WTC11 (cell line): ENCODE data around the gene OTUB2. TPM values are rescaled to one million over a fixed set of nuclear protein-coding genes. Genes with fewer than 3 reads are reported as not detected.

Source experiments
- ATAC-seq: fragments of 200-7000 bp; cut with Tn5 transposase; 2 replicates; pipeline ENCODE4 v1.10.0; 2021; ENCODE audit warnings: mild to moderate bottlenecking, moderate library complexity
- CTCF ChIA-PET: fragments of 300-600 bp; sonication (Branson Sonifier 250); formaldehyde crosslinking; loops from one replicate; lab custom pipeline; 2021; ENCODE audit warnings: antibody characterized with exemption; lab: Charles Lee
- POLR2A ChIA-PET: fragments of 350-600 bp; sonication (Branson Sonifier 250); formaldehyde crosslinking; loops from one replicate; lab custom pipeline; 2021; ENCODE audit warnings: antibody characterized with exemption; lab: Charles Lee
- DNase-seq: peaks from one replicate; pipeline ENCODE4 v3.0.0; 2021; ENCODE audit warnings: low spot score
- H3K27ac Mint-ChIP-seq: 2 replicates; pipeline ENCODE4 v1.8.0; 2021; ENCODE audit warnings: mixed read lengths
- H3K27me3 Mint-ChIP-seq: 2 replicates; pipeline ENCODE4 v1.8.0; 2021; ENCODE audit warnings: low read depth, mild to moderate bottlenecking, moderate library complexity, mixed read lengths
- H3K36me3 Mint-ChIP-seq: 2 replicates; pipeline ENCODE4 v1.8.0; 2021; ENCODE audit warnings: mixed read lengths
- H3K4me1 Mint-ChIP-seq: 2 replicates; pipeline ENCODE4 v1.8.0; 2022; ENCODE audit warnings: mixed read lengths
- H3K4me3 Mint-ChIP-seq: 2 replicates; pipeline ENCODE4 v1.8.0; 2021; ENCODE audit warnings: mild to moderate bottlenecking, moderate library complexity, mixed read lengths
- H3K9me3 Mint-ChIP-seq: 2 replicates; pipeline ENCODE4 v1.8.0; 2021; ENCODE audit warnings: mixed read lengths
- ATF1 ChIP-seq: sonication (generic); formaldehyde crosslinking; IDR thresholded peaks from 2 replicates; pipeline ENCODE4 v1.8.1; 2023; ENCODE audit warnings: mild to moderate bottlenecking, moderate library complexity, missing genetic modification reagents
- FOXP1 ChIP-seq: sonication (generic); formaldehyde crosslinking; IDR thresholded peaks from 2 replicates; pipeline ENCODE4 v1.8.0; 2022; ENCODE audit warnings: missing genetic modification reagents, mild to moderate bottlenecking, moderate library complexity, borderline replicate concordance
- GTF2I ChIP-seq: fragments of 250-450 bp; sonication (Bioruptor Pico); conservative IDR thresholded peaks from 2 replicates; pipeline ENCODE4 v1.4.0; 2021; ENCODE audit warnings: mild to moderate bottlenecking
- JUN ChIP-seq: sonication (generic); formaldehyde crosslinking; IDR thresholded peaks from 2 replicates; pipeline ENCODE4 v1.8.0; 2023; ENCODE audit warnings: mild to moderate bottlenecking, missing genetic modification reagents
- NFATC4 ChIP-seq: fragments of 250-450 bp; sonication (Bioruptor Pico); IDR thresholded peaks from 2 replicates; pipeline ENCODE4 v1.9.0; 2021; ENCODE audit warnings: mild to moderate bottlenecking
- NFYB ChIP-seq: sonication (generic); formaldehyde crosslinking; conservative IDR thresholded peaks from 2 replicates; pipeline ENCODE4 v1.8.0; 2022; ENCODE audit warnings: low read depth, missing genetic modification reagents
- NR1H2 ChIP-seq: sonication (generic); formaldehyde crosslinking; IDR thresholded peaks from 2 replicates; pipeline ENCODE4 v1.9.0; 2021; ENCODE audit warnings: mild to moderate bottlenecking, moderate library complexity, missing genetic modification reagents
- NR3C1 ChIP-seq: sonication (generic); formaldehyde crosslinking; conservative IDR thresholded peaks from 2 replicates; pipeline ENCODE4 v1.8.1; 2023; ENCODE audit warnings: low read depth, mild to moderate bottlenecking, missing genetic modification reagents
- OVOL2 ChIP-seq: fragments of 250-450 bp; sonication (Bioruptor Pico); IDR thresholded peaks from 2 replicates; pipeline ENCODE4 v1.9.0; 2021; ENCODE audit warnings: mild to moderate bottlenecking, borderline replicate concordance
- RORB ChIP-seq: fragments of 250-450 bp; sonication (Bioruptor Pico); IDR thresholded peaks from 2 replicates; pipeline ENCODE4 v1.9.0; 2021; ENCODE audit warnings: mild to moderate bottlenecking
- ZNF232 ChIP-seq: sonication (generic); formaldehyde crosslinking; IDR thresholded peaks from 2 replicates; pipeline ENCODE4 v1.8.0; 2022; ENCODE audit warnings: mild to moderate bottlenecking, missing genetic modification reagents
- total RNA-seq: library from RNA; stranded (reverse); gene quantifications from 3 replicates; pipeline ENCODE4 v1.2.3, GENCODE V29; 2021
- TF ChIP-seq, protein P1 (sequence below): sonication (generic); formaldehyde crosslinking; IDR thresholded peaks from 2 replicates; pipeline ENCODE4 v1.8.1; 2023; ENCODE audit warnings: mild to moderate bottlenecking, missing genetic modification reagents, borderline replicate concordance
- TF ChIP-seq, protein P2 (sequence below): fragments of 250-450 bp; sonication (Bioruptor Pico); IDR thresholded peaks from 2 replicates; pipeline ENCODE4 v1.9.0; 2021; ENCODE audit warnings: mild to moderate bottlenecking
- TF ChIP-seq, protein P3 (sequence below): fragments of 250-450 bp; sonication (Bioruptor Pico); conservative IDR thresholded peaks from 2 replicates; pipeline ENCODE4 v1.9.0; 2021; ENCODE audit warnings: mild to moderate bottlenecking
- TF ChIP-seq, protein P4 (sequence below): sonication (generic); formaldehyde crosslinking; IDR thresholded peaks from 2 replicates; pipeline ENCODE4 v1.8.0; 2022; ENCODE audit warnings: mild to moderate bottlenecking, missing genetic modification reagents
- TF ChIP-seq, protein P5 (sequence below): fragments of 250-450 bp; sonication (Bioruptor Pico); IDR thresholded peaks from 2 replicates; pipeline ENCODE4 v1.8.0; 2021; ENCODE audit warnings: mild to moderate bottlenecking

Gene OTUB2
- total RNA-seq, 1 experiment from 2014 or later: 3.5 TPM

GRCh38 chr14:94020267-94020666 is 5.9 kb upstream of the OTUB2 start:
- TF ChIP-seq, protein P1, sequence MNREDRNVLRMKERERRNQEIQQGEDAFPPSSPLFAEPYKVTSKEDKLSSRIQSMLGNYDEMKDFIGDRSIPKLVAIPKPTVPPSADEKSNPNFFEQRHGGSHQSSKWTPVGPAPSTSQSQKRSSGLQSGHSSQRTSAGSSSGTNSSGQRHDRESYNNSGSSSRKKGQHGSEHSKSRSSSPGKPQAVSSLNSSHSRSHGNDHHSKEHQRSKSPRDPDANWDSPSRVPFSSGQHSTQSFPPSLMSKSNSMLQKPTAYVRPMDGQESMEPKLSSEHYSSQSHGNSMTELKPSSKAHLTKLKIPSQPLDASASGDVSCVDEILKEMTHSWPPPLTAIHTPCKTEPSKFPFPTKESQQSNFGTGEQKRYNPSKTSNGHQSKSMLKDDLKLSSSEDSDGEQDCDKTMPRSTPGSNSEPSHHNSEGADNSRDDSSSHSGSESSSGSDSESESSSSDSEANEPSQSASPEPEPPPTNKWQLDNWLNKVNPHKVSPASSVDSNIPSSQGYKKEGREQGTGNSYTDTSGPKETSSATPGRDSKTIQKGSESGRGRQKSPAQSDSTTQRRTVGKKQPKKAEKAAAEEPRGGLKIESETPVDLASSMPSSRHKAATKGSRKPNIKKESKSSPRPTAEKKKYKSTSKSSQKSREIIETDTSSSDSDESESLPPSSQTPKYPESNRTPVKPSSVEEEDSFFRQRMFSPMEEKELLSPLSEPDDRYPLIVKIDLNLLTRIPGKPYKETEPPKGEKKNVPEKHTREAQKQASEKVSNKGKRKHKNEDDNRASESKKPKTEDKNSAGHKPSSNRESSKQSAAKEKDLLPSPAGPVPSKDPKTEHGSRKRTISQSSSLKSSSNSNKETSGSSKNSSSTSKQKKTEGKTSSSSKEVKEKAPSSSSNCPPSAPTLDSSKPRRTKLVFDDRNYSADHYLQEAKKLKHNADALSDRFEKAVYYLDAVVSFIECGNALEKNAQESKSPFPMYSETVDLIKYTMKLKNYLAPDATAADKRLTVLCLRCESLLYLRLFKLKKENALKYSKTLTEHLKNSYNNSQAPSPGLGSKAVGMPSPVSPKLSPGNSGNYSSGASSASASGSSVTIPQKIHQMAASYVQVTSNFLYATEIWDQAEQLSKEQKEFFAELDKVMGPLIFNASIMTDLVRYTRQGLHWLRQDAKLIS (CRISPR knock-in tag): no peak
- TF ChIP-seq GTF2I (CRISPR knock-in tag): 0 out of 2 replicates have a peak, but pooled peaks have one; percentile 39
- Mint-ChIP-seq H3K36me3 (no peaks in the 10 kb centered on the region), H3K4me1 (peaks cover 31% of the 10 kb centered on the region), H3K9me3 (no peaks in the 10 kb centered on the region), H3K27ac (no peak overlapping the region), H3K27me3 (no peaks in the 10 kb centered on the region), H3K4me3 (no peak overlapping the region)
- no peak for DNase-seq
- ChIA-PET CTCF (interaction anchor here (1.1 to 5.0 kb wide), 5 partner anchors 16 to 116 kb away, joined by 3 to 34 read pairs (median 10); no protein-coding TSS in a partner anchor), POLR2A (no interaction called here)
- ATAC-seq: no peak

DNA sequence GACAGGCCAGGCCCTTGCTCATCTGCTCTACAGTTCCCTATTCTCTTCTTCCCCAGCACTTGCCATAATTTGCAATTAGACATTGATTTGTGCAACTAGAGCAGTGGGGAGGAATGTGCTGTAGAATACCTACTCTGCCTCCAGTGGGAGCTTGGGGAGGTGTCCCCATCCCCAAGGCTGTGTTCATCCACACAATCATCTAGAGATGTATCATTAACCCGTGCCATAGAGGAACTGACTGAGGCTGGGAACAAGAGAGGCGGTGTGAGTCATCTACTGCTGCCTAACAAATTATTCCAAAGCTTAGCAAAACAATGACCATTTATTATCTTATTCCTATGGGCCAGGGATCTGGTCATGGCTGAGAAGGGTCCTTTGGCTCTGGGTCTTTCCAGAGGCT is 5.1 kb upstream of the OTUB2 start:
- no peak overlapping the region; the same call in 1 of the 2 replicates for H3K27ac Mint-ChIP-seq
- no peaks in the 10 kb centered on the region for H3K27me3 Mint-ChIP-seq
- no peak overlapping the region for H3K4me3 Mint-ChIP-seq
- CTCF ChIA-PET: interaction anchor here (1.4 to 3.7 kb wide), 3 partner anchors 15 to 115 kb away, joined by 4 to 22 read pairs (median 10); no protein-coding TSS in a partner anchor
- DNase-seq: no peak
- TF ChIP-seq ZNF232 (CRISPR knock-in tag): no peak
- TF ChIP-seq, all 79 proteins: peak for 0
- ATAC-seq: no peak
- POLR2A ChIA-PET: no interaction called here
- H3K36me3 Mint-ChIP-seq: no peaks in the 10 kb centered on the region
- H3K4me1 Mint-ChIP-seq: peaks cover 34% of the 10 kb centered on the region
- H3K9me3 Mint-ChIP-seq: no peaks in the 10 kb centered on the region

- ATAC-seq: no peak
- H3K27ac Mint-ChIP-seq: no peak overlapping the region
- H3K36me3 Mint-ChIP-seq: no peaks in the 10 kb centered on the region
- no peaks in the 10 kb centered on the region for H3K9me3 Mint-ChIP-seq
- no peak for DNase-seq
- CTCF ChIA-PET: interaction anchor here (1.3 to 3.7 kb wide), 5 partner anchors 15 to 115 kb away, joined by 3 to 22 read pairs (median 9); no protein-coding TSS in a partner anchor
- POLR2A ChIA-PET: no interaction called here
- no peak overlapping the region for H3K4me3 Mint-ChIP-seq
- H3K4me1 Mint-ChIP-seq: peaks cover 35% of the 10 kb centered on the region
- H3K27me3 Mint-ChIP-seq: no peaks in the 10 kb centered on the region
- TF ChIP-seq, protein P2, sequence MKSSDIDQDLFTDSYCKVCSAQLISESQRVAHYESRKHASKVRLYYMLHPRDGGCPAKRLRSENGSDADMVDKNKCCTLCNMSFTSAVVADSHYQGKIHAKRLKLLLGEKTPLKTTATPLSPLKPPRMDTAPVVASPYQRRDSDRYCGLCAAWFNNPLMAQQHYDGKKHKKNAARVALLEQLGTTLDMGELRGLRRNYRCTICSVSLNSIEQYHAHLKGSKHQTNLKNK (CRISPR knock-in tag): no peak
- TF ChIP-seq FOXP1 (no peak), JUN (no peak), NFATC4 (CRISPR knock-in tag) (no peak), ATF1 (CRISPR knock-in tag) (no peak), NFYB (CRISPR knock-in tag) (no peak), NR3C1 (CRISPR knock-in tag) (no peak), RORB (no peak), OVOL2 (CRISPR knock-in tag) (no peak), NR1H2 (CRISPR knock-in tag) (no peak)
- TF ChIP-seq, protein P1 (CRISPR knock-in tag): no peak
- TF ChIP-seq, protein P3, sequence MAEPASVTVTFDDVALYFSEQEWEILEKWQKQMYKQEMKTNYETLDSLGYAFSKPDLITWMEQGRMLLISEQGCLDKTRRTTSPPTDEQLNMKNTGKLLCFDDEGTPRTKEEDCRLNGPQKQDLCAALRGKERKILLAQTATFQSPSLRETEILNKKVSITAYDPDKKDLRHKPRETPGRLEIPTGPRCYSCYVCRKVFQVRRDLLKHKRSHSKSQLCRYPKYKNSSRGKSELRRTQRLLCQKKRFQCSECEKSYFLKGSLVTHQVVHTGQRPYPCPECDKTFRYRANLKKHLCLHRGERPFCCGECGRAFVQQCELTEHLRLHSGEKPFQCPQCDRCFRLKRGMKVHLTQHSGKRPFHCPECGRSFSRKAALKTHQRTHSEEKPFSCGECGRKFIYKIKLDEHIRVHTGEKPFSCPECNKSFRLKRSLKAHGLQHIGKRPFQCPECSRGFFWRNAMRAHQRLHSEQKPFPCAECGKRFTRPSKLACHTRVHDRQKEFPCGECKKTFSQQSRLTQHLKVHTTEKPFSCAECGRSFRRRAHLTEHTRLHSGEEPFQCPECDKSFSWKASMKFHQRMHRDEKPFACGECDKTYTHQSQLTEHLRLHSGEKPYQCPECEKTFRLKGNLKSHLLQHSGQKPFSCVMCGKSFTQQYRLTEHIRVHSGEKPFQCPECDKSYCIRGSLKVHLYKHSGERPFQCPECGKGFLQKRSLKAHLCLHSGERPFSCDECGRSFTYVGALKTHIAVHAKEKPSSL (CRISPR knock-in tag): no peak
- TF ChIP-seq, protein P4, sequence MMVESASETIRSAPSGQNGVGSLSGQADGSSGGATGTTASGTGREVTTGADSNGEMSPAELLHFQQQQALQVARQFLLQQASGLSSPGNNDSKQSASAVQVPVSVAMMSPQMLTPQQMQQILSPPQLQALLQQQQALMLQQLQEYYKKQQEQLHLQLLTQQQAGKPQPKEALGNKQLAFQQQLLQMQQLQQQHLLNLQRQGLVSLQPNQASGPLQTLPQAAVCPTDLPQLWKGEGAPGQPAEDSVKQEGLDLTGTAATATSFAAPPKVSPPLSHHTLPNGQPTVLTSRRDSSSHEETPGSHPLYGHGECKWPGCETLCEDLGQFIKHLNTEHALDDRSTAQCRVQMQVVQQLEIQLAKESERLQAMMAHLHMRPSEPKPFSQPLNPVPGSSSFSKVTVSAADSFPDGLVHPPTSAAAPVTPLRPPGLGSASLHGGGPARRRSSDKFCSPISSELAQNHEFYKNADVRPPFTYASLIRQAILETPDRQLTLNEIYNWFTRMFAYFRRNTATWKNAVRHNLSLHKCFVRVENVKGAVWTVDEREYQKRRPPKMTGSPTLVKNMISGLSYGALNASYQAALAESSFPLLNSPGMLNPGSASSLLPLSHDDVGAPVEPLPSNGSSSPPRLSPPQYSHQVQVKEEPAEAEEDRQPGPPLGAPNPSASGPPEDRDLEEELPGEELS (CRISPR knock-in tag): no peak
- TF ChIP-seq, protein P5, sequence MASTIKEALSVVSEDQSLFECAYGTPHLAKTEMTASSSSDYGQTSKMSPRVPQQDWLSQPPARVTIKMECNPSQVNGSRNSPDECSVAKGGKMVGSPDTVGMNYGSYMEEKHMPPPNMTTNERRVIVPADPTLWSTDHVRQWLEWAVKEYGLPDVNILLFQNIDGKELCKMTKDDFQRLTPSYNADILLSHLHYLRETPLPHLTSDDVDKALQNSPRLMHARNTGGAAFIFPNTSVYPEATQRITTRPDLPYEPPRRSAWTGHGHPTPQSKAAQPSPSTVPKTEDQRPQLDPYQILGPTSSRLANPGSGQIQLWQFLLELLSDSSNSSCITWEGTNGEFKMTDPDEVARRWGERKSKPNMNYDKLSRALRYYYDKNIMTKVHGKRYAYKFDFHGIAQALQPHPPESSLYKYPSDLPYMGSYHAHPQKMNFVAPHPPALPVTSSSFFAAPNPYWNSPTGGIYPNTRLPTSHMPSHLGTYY (CRISPR knock-in tag): no peak
Observed at GRCh38 chr14:94021416-94022157, 4.6 kb upstream of the OTUB2 start.
